GM18505 (cell line): ENCODE data around the gene MYO5B.

Source experiments
- ATAC-seq: cut with Tn5 transposase; IDR thresholded peaks from one replicate; pipeline ENCODE4 v1.9.1; 2021; ENCODE audit not compliant: unreplicated experiment
- POLR2A ChIP-seq: IDR thresholded peaks from 4 replicates; pipeline ENCODE4 v1.6.1; 2011; ENCODE audit warnings: borderline replicate concordance; ENCODE audit not compliant: insufficient read depth, insufficient read length; ENCODE audit errors: extremely low read depth

MYO5B gene

GRCh38 chr18:49875783-49876182 lies 319.2 kb downstream of the MYO5B start:
- TF ChIP-seq POLR2A, result no peak
- ATAC-seq, result no peak

DNA sequence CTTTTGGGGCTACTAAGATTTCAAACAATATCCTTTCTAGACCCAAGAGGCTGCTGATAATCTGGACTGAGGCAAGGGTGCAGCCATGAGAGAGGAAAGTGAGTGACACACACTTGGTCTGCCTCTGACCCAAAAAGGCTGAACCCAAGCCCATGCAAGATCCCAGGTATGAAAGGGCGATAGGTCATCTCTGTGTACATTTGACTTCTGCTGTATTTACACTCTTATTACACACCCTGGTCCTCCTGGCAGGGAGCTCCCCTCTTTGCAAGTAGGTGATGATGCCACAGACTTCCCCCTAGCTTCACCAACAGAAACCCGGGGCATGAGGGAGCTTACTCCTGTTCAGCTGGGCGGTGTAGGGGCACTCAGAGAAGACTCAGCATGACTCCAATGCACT lies 319.8 kb downstream of the MYO5B start:
- TF ChIP-seq POLR2A, result no peak
- ATAC-seq, result no peak

GRCh38 chr18:49874238-49874637 lies 320.7 kb downstream of the MYO5B start:
- ATAC-seq, result peak; percentile 55
- TF ChIP-seq POLR2A, result no peak

DNA sequence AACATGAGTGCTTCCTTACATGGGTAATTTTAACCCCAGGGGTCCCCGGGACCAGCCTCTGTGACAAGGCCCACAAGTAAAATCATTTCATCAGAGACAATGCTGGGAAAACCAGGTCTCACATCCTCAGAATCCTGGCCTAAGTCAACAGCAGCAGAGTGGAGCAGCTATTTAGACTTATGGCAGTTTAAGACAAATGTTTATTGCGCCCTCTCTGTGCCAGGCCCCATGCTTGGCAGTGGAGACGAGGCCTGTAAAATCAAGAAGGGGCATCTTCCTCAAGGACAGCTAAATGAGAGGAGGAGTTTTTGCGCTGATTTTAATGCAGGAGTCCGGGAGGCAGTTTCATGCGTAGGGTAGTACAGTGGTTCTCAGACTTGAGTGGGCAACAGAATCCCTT lies 325.6 kb downstream of the MYO5B start:
- ATAC-seq, result no peak
- TF ChIP-seq POLR2A, result no peak

DNA sequence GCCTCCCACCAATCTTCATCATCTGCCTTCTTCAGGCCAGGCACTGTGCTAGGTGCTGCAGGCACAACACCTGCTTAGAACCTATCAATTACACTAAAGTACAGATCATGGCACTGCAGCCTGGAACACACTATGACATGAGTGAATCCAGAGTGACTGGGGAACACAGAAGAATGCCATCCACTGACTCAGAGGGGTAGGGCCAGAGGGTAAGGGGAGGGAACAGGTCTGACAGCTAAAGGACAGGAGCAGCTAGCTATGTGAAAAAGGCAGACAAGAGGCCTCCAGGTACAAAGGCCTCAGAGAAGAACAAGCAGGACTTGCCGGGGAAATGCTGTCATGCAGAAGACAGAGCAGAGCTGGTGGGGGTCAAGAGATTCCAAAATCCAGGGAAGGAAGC lies 328.3 kb downstream of the MYO5B start:
- TF ChIP-seq POLR2A, result no peak
- ATAC-seq, result no peak

DNA sequence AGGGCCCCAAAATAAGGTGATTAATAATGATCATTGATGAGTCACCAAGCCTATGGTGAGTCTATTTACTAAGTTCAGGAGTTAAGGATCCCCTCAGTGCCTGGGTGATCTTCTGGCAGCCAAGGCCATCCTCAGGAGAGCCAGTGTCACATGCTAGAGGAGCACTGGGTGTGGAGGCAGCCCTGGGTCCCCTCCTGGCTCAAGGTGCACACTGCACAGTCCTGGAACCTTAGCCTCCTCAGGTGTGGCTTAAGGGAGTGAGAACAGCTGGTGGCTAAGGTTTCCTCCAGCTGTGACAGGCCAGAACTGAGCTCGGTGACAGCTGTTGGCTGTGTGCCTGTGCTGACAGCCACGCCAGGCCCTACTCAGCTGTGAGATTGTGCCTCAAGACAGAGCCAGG lies 329.5 kb downstream of the MYO5B start:
- TF ChIP-seq POLR2A, result no peak
- no peak for ATAC-seq

DNA sequence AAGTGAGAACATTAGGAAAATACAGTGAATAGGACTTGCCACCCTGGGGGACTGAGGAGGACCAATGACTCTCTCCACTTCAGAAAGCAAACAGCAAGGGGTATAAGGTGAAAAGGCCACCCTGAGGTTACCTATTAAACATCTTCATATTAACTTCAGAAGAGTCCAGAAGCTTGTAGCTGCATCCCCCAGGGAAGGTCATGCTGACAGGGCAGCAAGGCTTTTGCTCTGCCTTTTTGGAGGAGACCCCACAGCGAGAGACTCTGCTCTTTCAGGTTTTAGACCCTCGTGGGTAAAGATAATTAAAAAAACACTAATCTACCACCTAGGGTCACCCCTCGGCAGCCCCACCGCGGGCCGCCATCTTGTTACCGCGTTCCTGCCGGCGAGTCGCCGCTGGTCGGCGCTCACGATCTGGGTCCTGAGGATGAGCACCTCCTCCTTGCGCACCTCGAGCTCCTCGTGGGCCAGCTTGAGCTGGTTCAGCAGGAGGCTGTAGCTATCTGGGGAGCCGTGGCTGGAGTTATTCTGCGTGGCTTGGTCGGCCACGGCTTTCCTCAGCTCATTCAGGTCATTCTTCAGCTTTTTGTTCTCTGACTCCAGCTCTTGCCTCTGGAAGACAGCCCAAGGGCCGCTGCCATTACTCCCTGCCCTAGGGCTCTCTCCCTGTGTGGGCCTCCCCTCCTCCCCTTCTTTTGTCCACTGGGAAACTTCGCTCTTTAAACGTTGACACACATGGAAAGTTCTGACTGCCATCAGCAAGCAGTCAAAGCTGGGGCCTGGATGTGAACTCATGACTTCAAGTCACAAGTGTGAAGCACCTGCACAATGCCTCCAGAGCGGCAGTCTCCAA lies 331.0 kb downstream of the MYO5B start:
- ATAC-seq, result no peak

DNA sequence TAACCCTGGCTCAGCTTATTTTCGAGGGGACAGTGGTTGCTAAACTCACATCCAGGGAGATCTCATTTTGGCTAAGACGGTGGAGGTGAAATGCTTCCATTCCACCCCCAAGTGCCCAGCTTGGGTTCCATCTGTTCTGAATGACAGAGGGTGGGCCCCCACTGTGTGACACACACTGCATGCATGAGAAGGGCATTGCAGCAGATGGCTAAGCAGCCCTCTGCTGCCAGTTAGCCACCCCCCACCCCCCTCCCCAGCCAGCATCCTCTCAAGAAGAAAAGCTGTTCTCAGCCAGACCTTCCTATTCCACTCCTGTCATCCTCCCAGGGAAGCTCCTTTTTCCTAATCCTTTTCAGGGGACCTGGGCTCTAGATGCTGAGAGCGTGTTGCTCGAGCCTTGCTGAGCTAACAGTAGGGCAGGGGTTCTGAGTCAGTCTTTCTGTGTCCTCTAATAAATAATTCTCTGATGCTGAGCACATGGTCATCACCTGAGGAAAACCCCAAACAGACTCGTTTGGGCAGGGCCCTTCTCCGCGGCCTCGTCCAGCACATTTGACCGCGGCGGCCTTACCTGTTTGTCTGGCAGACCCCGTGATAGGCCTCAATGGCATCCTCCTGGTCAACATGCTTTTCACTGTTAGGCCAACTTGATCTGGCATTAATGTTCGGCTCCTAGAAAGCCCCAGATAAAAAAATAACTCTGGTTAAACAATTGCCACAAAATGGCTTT lies 332.1 kb downstream of the MYO5B start:
- no peak for ATAC-seq
- TF ChIP-seq POLR2A, result no peak

More for the DNA sequence above, 331.0 kb downstream of the MYO5B start:
- no peak for TF ChIP-seq POLR2A

- TF ChIP-seq POLR2A, result no peak
- no peak for ATAC-seq
These were observed 333.3 kb downstream of the MYO5B start for GRCh38 chr18:49861659-49862058.

DNA sequence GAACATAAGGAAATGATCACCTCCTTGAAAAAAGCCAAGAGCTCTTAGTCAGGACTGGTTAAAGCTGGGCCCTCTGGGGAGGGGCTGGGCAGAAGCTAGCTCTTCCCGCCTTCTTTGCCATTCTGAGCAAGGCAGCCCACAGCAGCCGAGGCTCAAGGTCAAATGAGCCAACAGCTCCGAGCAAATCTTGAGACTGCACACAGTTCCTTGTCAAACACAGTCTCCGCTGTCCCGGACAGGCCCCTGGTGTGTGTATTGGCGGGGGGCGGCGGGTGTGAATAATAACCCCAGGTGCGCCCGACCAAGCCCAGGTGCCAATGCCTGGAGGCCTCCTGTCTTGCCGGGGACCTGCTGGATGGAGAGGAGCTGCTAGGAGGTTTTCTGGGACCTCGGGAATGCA lies 335.2 kb downstream of the MYO5B start:
- ATAC-seq, result no peak
- TF ChIP-seq POLR2A, result no peak

DNA sequence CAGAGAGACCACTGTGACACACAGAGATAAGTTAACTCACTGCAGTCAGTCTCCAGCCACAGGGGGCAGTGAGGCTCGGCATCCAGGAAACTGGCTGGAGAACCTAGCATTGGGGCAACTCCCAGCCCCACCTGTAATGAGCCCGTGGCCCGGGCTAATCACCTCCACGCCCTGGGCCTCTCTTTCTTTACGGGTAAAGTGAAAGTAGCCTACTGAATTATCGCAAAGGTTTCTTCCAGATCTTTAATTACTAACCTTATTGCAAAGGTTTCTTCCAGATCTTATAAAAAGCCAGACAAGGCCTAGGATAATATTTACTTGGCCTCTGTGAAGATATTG lies 336.0 kb downstream of the MYO5B start:
- no peak for ATAC-seq
- TF ChIP-seq POLR2A, result no peak

GRCh38 chr18:49858309-49859020 lies 336.5 kb downstream of the MYO5B start:
- TF ChIP-seq POLR2A, result no peak
- no peak for ATAC-seq

DNA sequence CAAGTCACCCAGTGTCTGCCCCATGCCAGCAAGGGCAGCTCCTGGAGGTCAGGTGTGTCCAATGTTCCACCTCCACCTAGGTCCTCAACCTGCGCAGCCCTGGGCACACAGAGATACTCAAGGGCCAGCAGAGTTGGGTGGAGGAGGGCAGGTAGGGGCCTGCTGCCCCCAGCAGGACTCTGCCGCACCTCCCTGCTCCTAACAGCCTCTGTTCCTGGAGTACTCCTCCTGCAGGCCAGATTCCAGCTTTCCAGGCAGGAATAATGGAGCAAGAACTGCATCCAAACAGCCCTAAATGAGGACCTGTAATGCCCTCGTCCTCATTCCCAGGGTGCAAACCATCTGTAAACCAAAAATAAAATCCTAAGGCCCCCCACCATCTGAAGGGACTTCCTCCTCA lies 337.2 kb downstream of the MYO5B start:
- ATAC-seq, result no peak
- no peak for TF ChIP-seq POLR2A

DNA sequence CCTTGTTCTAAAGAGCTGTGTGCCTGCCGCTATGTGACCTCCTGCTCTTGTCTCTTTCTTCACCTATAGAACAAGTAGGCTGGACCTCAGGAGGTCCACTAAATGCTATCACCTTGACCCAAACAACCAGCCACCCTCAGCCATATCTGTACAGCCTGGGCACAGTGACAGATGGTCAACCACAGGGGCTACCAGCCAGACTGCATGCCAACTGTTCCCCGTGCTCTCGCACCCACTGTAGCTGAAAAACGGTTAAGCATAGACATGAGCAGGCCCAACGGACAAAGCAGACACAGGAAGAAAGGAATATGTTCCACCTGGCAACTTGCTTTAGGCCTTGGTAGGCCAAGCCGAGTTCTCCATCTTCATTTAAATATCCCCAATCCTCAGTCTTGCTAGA lies 338.5 kb downstream of the MYO5B start:
- no peak for TF ChIP-seq POLR2A
- ATAC-seq, result no peak

GRCh38 chr18:49855711-49856415 lies 339.1 kb downstream of the MYO5B start:
- ATAC-seq, result no peak
- TF ChIP-seq POLR2A, result no peak
